HFFc6 (cell line): ENCODE results near the gene ASB6. TPM values are rescaled to one million over a fixed set of nuclear protein-coding genes. Genes with fewer than 3 reads are reported as not detected.

Experiments
- DNase-seq: peaks from one replicate; pipeline ENCODE4 v3.0.0-alpha.2; 2018
- H3K27ac Mint-ChIP-seq: 2 replicates; pipeline ENCODE4 v1.8.0; 2020; ENCODE audit warnings: mild to moderate bottlenecking, mixed read lengths
- H3K27me3 Mint-ChIP-seq: 2 replicates; pipeline ENCODE4 v1.8.0; 2021; ENCODE audit warnings: mild to moderate bottlenecking, moderate library complexity, mixed read lengths; ENCODE audit not compliant: insufficient read depth
- H3K36me3 Mint-ChIP-seq: 2 replicates; pipeline ENCODE4 v1.8.0; 2021; ENCODE audit warnings: low read depth, mixed read lengths
- H3K4me1 Mint-ChIP-seq: 2 replicates; pipeline ENCODE4 v1.8.0; 2020; ENCODE audit warnings: low read depth, mixed read lengths
- H3K4me3 Mint-ChIP-seq: 2 replicates; pipeline ENCODE4 v1.8.0; 2020; ENCODE audit warnings: mild to moderate bottlenecking, moderate library complexity, mixed read lengths
- H3K9me3 Mint-ChIP-seq: 2 replicates; pipeline ENCODE4 v1.8.0; 2020; ENCODE audit warnings: mild to moderate bottlenecking, mixed read lengths
- total RNA-seq, 6 experiments: library from RNA; stranded (reverse); fragmentation: NEBNext Ultra II Directional; extraction: Animal tissue kit (Norgen Biotek cat#: 25700); gene quantifications; 2 replicates in 1 of 6; 3 replicates in 5 of 6; pipeline ENCODE4 v1.2.3, GENCODE V29; 2021
- TF ChIP-seq, protein P1 (sequence below): fragments of 200-600 bp; sonication (generic); IDR thresholded peaks from 2 replicates; pipeline ENCODE4 v1.5.0; 2021; ENCODE audit warnings: antibody characterized with exemption, mild to moderate bottlenecking

Gene ASB6
- total RNA-seq, 6 experiments from 2014 or later: 28.9 to 33.1 (median 30.6) TPM

GRCh38 chr9:129630967-129631673, 10.8 kb downstream of the ASB6 start:
- peaks cover 66% of the 10 kb centered on the region for H3K4me1 Mint-ChIP-seq

DNA sequence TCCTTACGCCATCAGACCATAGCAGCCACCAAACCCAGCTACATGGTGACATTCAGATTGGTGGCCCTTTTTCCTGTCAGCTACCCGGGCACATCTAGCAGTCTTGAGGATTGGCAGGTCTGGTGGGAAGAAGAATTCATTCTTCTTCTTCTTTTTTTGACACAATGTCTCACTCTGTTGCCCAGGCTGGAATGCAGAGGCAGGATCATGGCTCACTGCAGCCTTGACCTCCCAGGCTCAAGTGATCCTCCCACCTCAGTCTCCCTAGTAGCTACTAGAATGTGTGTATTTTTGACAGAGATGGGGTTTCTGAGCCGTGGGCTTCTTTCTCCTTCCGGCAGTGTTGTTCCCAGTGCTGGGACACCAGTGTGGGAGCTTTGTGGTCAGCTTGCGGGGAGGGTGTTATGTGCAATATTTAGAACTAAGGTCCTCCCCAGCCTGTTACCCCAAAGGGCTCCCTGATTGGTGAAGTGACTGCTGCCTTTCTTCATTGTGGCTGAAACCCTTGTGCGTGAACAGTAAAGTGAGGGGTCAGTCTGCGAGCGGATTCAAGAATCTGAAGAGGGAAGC, 12.6 kb downstream of the ASB6 start:
- Mint-ChIP-seq H3K4me3 (peak overlapping the region; percentile 88), H3K9me3 (no peaks in the 10 kb centered on the region), H3K4me1 (peaks cover 67% of the 10 kb centered on the region), H3K27me3 (no peaks in the 10 kb centered on the region; the same call in 1 of the 2 replicates), H3K27ac (peak overlapping the region; percentile 45), H3K36me3 (peaks cover 25% of the 10 kb centered on the region)
- TF ChIP-seq, protein P1, sequence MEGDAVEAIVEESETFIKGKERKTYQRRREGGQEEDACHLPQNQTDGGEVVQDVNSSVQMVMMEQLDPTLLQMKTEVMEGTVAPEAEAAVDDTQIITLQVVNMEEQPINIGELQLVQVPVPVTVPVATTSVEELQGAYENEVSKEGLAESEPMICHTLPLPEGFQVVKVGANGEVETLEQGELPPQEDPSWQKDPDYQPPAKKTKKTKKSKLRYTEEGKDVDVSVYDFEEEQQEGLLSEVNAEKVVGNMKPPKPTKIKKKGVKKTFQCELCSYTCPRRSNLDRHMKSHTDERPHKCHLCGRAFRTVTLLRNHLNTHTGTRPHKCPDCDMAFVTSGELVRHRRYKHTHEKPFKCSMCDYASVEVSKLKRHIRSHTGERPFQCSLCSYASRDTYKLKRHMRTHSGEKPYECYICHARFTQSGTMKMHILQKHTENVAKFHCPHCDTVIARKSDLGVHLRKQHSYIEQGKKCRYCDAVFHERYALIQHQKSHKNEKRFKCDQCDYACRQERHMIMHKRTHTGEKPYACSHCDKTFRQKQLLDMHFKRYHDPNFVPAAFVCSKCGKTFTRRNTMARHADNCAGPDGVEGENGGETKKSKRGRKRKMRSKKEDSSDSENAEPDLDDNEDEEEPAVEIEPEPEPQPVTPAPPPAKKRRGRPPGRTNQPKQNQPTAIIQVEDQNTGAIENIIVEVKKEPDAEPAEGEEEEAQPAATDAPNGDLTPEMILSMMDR: no peak
- no peak for DNase-seq

More at GRCh38 chr9:129630967-129631673, 10.8 kb downstream of the ASB6 start:
- DNase-seq: peak; percentile 59
- H3K4me3 Mint-ChIP-seq: peak overlapping the region; percentile 74
- H3K9me3 Mint-ChIP-seq: no peaks in the 10 kb centered on the region
- TF ChIP-seq, protein P1: no peak
- H3K27me3 Mint-ChIP-seq: no peaks in the 10 kb centered on the region; the same call in 1 of the 2 replicates
- H3K27ac Mint-ChIP-seq: peak overlapping the region; percentile 84
- H3K36me3 Mint-ChIP-seq: peaks cover 25% of the 10 kb centered on the region

GRCh38 chr9:129628709-129629108, 13.2 kb downstream of the ASB6 start:
- TF ChIP-seq, protein P1: no peak
- Mint-ChIP-seq H3K27ac (peak overlapping the region; percentile 45), H3K4me3 (peak overlapping the region; percentile 88), H3K9me3 (no peaks in the 10 kb centered on the region), H3K36me3 (peaks cover 24% of the 10 kb centered on the region), H3K4me1 (peaks cover 73% of the 10 kb centered on the region), H3K27me3 (no peaks in the 10 kb centered on the region; the same call in 1 of the 2 replicates)
- no peak for DNase-seq

GRCh38 chr9:129627556-129628440, 14.2 kb downstream of the ASB6 start:
- peaks cover 17% of the 10 kb centered on the region for H3K36me3 Mint-ChIP-seq
- H3K9me3 Mint-ChIP-seq: no peaks in the 10 kb centered on the region
- peak overlapping the region; percentile 96 for H3K27ac Mint-ChIP-seq
- peaks cover 77% of the 10 kb centered on the region for H3K4me1 Mint-ChIP-seq
- TF ChIP-seq, protein P1: no peak
- peak overlapping the region; percentile 88 for H3K4me3 Mint-ChIP-seq
- DNase-seq: no peak
- H3K27me3 Mint-ChIP-seq: no peaks in the 10 kb centered on the region; the same call in 1 of the 2 replicates

DNA sequence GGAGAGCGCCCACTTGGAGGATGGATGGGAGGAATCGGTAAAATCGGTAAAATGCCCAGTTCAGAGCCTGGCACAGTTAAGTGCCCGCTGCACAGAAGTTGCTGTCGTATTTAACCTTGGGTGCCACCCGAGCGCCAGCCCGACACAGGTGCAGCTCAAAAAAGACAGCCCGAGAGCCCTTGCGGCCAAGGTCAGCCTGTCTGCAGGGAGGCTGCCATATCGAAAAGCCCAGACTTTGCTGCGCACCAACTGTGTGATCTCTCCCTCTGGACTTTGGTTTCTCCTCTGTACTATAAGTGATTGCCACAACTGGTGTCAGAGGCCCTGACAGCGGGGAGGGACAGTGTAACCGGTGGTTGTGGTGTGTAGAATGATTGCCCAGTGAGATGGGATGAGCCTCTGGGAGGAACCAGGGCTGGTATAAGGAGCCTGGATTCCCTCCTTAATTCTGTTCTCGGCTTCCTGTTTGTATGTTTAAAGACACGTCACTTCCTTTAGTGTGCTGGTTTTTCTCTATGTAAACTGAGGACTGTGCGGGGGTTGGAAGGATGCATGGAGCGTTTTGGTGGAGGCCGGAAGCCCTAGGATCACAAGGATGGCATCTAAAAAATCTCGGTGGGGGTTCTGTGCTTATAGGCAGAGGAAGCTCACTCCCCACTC, 15.2 kb downstream of the ASB6 start:
- TF ChIP-seq, protein P1: no peak
- H3K27me3 Mint-ChIP-seq: no peaks in the 10 kb centered on the region; the same call in 1 of the 2 replicates
- DNase-seq: peak; percentile 81
- H3K4me3 Mint-ChIP-seq: peak overlapping the region; percentile 88
- peaks cover 11% of the 10 kb centered on the region for H3K36me3 Mint-ChIP-seq
- peaks cover 67% of the 10 kb centered on the region for H3K4me1 Mint-ChIP-seq
- H3K9me3 Mint-ChIP-seq: no peaks in the 10 kb centered on the region
- H3K27ac Mint-ChIP-seq: peak overlapping the region; percentile 96
